Measurements from ENCODE around the gene ZC3H7B.

GRCh38 chr22:41334215-41334614 lies 32.9 kb downstream of the ZC3H7B start:
- TF ChIP-seq EZH2 (IDR thresholded peaks at IDR 0.05; ENCODE audit: low read length), result no peak
- TF ChIP-seq, protein P1, sequence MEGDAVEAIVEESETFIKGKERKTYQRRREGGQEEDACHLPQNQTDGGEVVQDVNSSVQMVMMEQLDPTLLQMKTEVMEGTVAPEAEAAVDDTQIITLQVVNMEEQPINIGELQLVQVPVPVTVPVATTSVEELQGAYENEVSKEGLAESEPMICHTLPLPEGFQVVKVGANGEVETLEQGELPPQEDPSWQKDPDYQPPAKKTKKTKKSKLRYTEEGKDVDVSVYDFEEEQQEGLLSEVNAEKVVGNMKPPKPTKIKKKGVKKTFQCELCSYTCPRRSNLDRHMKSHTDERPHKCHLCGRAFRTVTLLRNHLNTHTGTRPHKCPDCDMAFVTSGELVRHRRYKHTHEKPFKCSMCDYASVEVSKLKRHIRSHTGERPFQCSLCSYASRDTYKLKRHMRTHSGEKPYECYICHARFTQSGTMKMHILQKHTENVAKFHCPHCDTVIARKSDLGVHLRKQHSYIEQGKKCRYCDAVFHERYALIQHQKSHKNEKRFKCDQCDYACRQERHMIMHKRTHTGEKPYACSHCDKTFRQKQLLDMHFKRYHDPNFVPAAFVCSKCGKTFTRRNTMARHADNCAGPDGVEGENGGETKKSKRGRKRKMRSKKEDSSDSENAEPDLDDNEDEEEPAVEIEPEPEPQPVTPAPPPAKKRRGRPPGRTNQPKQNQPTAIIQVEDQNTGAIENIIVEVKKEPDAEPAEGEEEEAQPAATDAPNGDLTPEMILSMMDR (optimal IDR thresholded peaks at IDR 0.05 in 1 of 3, IDR thresholded peaks at IDR 0.05 in 1 of 3, conservative IDR thresholded peaks at IDR 0.05 in 1 of 3; ENCODE audit: extremely low read depth in 1 of 3, insufficient read depth in 2 of 3, low read length in 3 of 3), result no peak

Measured in keratinocyte (primary cell).